HG03432 (cell line): ENCODE results near the gene RBM6.
"Not testable (repeated sequence)": the region's sequence is repeated elsewhere in the genome, so short reads cannot be mapped to it uniquely, and the experiment has no call there.

Experiments used
- ATAC-seq: cut with Tn5 transposase; IDR thresholded peaks from one replicate; pipeline ENCODE4 v1.9.1; 2021; ENCODE audit warnings: mild to moderate bottlenecking, moderate library complexity; ENCODE audit not compliant: unreplicated experiment

RBM6 gene

DNA sequence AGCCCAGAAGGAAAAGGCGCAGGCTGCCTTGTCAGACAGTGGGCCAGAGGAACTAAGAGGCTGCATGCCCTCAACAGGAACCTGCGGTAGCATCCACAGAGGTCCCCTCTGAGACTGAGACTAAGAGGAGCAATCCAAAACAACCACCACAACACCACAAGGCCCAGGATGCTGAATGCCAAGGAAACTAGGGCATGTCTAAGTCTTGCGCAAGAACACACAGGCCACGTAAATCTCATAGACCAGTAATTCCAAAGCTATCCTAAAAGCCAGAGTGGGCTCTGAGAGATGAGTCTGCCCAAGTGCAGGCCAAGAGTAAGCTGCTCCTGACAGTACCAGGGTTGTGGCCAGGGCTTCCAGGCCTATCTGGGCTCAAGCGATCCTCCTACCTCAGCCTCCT lies 23.3 kb upstream of the RBM6 start:
- ATAC-seq = no peak

- not testable (repeated sequence) for ATAC-seq
These were observed 22.0 kb upstream of the RBM6 start for GRCh38 chr3:49917806-49918590.

DNA sequence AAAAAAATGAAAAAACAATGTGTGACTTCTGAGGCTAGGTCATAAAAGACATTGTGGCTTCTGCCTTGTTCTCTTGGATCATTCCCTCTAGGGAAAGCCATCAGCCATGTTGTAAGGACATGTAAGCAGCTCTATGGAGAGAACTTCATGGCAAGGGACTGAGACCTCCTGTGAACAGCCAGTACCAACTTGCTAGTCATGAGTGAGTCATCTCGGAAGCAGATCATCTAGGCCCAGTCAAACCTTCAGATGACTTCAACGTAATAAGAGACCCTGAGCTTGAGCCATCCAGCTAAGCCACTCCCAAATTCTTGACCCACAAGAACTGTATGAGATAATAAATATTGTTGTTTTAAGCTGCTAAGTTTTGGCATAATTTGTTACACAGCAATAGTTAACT lies 15.3 kb upstream of the RBM6 start:
- ATAC-seq = no peak

DNA sequence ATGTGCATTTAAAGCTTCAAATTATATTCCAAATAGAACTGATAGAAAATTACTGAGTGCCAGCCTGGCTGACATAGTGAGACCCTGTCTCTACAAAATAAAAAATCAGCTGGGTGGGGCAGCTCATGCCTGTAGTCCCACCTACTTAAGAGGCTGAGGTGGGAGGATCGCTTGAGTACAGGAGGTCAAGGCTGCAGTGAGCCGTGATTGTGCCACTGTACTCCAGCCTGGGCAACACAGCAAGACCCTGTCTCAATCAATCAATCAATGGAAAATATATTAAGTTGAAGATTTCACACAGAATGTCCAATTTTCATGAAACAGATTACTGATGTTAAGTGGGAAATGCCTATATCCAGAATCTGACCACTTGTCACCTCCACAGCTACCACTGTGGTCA lies 14.5 kb upstream of the RBM6 start:
- ATAC-seq = no peak

DNA sequence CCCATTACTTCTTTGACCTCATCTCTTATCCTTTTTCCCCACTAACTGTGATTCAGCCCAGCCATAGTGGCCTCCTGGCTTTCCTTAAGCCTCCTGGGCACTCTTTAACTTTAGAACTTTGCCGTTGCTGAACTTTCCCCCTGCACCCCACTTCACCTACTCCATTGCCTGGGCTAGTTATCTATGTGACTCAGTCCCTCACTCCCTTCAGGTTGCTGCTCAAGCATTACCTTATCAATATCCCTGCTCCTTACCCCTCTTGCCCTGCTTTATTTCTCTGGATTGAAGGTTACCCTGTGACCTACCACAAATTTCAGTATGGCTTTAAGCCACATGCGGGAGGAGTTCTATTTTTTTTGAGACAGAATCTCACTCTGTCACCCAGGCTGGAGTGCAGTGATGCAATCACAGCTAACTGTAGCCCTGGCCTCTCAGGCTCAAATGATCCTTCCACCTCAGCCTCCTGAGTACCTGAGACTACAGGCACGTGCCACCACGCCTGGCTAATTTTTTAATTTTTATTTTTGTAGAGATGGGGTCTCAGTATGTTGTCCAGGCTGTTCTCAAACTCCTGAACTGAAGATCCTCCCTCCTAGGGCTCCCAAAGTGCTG lies 13.7 kb upstream of the RBM6 start:
- no peak for ATAC-seq

- ATAC-seq = no peak
These were observed 12.2 kb upstream of the RBM6 start for GRCh38 chr3:49927798-49928197.

- no peak for ATAC-seq
These were observed 11.4 kb upstream of the RBM6 start for GRCh38 chr3:49928481-49929017.

DNA sequence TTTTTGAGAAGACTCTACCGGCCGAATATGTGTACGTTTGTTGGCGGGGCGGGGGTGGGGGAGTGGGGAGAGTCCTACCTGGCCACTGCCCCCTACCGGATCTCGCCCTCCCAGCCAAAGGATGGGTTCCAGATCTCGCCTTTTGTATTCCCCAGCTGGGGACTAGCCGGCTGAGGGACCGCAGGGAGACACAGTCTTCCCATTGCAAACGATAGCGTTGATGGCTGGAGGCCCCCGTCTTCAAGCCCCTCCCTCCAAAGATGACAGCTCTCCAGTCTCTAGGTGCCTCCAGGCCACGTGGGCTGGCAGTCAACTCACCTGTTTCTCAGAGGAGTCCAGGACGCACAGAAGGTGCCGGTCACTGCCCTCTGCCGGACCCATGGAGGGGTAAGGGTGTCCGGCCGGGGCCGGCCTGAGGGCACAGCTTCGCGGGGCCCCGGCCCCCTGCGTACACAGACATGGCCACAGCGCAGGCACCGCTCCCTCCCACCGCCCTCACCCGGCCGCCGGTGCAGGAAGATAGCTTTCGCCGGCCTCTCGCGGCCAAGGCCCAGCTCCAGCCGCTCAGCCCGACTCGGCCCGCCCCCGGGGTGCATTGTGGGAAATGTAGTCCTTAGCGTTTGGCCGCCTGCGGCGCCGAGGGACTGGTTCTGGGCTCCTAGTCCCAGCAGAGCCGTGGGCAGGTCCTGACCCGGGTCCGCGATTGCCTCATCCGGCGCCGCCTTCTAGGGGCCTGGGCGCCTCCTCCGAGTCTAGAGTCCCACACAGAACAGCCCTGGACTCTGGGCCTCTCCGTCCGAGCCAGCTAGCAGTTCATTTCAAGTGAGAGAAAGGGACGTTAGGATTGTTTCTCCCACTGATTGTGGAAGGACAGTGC lies 10.4 kb upstream of the RBM6 start, which contains the start of gene MON1A:
Gene MON1A, minus strand, starts transcription at position 521 of the 877 bp plus-strand sequence. CDS start 16,465 bp downstream, outside the sequence.
- ATAC-seq = peak; percentile 95

DNA sequence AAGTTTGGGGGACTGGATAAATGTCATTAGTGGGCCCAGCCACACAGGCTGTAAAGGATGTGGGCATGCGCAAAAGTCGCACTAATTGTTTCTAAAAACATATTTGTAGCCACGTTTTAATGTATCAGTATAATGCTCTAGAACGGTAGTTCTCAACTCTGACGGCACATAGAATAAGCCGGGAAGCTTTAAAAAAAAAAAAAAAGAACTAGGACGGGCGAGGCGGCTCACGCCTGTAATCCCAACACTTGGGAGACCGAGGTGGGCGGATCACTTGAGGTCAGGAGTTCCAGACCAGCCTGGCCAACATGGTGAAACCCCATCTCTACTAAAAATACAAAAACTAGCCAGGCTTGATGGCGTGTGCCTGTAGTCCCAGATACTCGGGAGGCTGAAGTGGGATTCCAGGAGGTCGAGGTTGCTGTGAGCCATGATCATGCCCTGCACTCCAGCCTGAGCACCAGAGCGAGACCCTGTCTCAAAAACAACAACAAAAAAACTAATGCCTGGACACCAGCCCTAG lies 9.7 kb upstream of the RBM6 start:
- ATAC-seq = no peak

DNA sequence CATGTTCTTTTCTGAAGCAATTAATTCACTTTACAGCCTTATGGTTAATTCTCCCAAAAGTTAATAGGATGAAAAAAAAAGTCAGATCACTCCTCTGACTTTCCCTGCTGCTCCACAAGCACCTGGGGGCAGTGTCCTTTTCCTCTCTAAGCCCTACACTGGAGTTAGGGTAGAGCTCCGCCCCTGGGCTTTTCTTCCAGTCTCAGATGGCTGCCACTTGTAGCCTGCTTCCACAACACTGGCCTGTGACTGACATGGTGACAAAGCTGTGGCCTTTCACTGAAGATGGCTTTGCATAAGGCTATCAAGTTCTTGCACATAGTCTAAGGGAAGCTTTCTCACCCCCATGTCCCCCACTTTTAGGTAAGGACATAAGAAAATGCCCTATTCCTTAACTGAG lies 9.0 kb upstream of the RBM6 start:
- ATAC-seq = no peak

GRCh38 chr3:49932281-49932680 lies 7.7 kb upstream of the RBM6 start:
- ATAC-seq = not testable (repeated sequence)

DNA sequence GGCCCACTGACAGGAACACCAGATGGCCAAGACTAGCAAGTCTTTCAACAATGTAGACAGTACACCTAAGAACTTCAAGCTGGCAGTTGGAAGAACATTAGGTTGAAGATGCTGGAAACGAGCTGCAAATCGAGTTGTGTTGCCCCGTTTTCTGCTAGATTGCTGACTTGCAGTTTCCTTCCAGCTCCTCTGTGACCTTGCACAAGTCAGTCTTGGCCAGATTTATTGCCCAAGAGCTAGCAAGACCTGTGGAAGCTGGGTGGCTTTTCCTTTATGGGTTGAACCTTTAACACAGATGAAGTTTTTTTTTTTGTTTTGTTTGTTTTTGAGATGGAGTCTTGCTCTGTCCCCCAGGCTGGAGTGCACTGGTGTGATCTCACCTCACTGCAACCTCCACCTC lies 2.9 kb upstream of the RBM6 start:
- no peak for ATAC-seq

DNA sequence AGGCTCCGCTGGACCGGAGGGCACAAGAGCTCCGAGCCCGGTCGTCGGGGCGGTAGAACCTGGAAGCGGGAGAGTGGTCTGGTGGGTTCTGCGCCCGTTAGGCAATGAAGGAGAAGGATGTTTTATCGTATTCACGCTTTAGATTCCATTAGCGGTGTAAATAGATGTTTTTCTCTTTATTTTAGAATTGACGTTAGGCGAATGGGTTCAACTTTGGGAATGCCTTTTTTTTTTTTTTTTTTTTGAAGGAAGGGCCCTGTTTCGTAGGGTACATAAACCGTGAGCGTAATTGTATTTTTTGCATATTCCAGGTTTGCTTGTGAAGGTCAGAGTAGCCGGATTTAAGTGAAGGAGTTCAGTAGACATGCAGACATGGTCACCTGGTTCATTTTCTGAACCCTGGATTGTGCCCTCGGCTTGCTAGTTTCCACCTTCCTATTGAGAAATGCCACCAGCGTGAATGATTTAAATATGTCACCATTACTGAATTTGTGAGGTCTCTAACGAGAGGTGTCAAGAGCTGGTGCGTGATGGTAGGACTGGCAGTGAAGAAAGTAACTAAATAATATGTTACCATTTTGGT lies 808 bp downstream of the RBM6 start:
- ATAC-seq = no peak

DNA sequence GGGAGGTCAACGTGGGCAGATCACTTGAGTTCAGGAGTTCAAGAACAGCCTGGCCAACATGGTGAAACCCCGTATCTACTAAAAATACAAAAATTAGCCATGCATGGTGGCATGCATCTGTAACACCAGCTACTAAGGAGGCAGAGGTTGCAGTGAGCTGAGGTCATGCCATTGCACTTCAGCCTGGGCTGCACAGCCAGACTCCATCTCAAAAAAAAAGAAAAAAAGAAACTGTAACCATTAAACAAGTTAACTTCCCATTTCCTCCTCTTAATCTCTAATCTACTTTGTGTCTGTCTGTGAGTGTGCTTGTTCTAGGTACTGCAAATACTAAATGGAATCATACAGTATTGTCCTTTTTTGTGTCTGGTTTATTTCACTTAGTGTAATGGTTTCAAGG lies 2.7 kb downstream of the RBM6 start:
- no peak for ATAC-seq

GRCh38 chr3:49952924-49953323 lies 13.0 kb downstream of the RBM6 start:
- ATAC-seq = no peak

GRCh38 chr3:49955636-49956035 lies 15.7 kb downstream of the RBM6 start:
- no peak for ATAC-seq

GRCh38 chr3:49966233-49966942 lies 26.4 kb downstream of the RBM6 start:
- no peak for ATAC-seq

- ATAC-seq = no peak
These were observed 27.3 kb downstream of the RBM6 start for GRCh38 chr3:49967291-49967690.

DNA sequence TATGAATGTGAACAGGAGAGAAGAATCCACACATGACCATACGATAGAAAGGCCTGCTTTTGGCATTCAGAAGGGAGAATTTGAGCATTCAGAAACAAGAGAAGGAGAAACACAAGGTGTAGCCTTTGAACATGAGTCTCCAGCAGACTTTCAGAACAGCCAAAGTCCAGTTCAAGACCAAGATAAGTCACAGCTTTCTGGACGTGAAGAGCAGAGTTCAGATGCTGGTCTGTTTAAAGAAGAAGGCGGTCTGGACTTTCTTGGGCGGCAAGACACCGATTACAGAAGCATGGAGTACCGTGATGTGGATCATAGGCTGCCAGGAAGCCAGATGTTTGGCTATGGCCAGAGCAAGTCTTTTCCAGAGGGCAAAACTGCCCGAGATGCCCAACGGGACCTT lies 28.4 kb downstream of the RBM6 start:
- ATAC-seq = no peak

DNA sequence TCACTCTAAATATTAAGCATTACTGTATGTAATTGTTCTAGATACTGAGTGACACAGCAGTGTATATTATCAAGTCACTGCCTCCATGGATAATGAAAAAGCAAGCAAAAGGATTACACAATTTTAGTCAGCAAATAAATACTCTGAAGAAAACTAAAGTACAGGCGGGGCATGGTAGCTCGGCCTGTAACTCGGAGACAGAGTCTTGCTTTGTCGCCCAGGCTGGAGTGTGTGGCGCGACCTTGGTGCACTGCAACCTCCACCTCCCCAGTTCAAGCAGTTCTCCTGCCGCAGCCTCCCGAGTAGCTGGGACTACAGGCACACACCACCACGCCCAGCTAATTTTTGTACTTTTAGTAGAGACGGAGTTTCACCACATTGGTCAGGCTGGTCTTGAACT lies 32.7 kb downstream of the RBM6 start:
- no peak for ATAC-seq
